HG03571 (cell line): Measurements from ENCODE around the gene CTU1.

Experiments used
- ATAC-seq: cut with Tn5 transposase; IDR thresholded peaks from one replicate; pipeline ENCODE4 v1.9.1; 2021; ENCODE audit not compliant: unreplicated experiment

Gene CTU1

DNA sequence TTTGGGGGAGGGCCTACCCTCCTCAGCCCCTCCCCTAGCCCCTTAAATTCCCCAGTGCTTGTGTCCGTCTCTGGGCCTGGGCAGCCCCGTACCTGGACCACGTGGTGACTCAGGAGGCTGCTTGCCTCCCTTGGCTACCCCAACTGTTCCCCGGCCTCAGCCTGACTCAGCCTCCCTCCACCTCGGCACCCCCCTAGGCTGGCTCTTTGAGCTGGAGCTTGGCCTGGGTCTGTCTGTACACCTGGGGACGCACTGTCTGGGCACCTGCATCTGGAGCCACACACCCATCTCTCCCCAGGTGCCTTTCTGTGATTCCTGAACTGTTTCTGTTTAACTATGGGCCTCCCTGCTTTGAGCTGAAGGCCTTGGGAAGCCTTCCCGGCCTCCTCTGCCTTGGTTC is 23.7 kb downstream of the CTU1 start:
- no peak for ATAC-seq

DNA sequence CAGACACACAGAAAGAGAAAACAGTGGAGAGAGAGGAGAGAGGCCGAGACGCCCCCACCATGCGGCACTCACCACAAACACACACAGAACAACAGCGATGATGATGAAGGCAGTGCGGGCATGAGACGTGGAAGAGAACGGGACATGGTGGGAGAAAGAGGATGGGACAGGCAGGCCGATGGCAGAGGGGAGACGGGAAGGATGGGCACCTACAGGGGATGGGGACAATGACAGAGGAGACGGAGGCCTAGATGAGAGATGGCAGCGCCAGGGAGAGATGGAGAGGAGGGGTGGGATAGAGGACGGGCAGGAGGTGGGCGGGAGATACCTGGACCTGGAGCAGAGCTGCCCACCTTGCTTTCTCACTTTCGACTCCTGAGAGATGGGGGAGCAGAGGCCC is 24.4 kb downstream of the CTU1 start:
- ATAC-seq: no peak

GRCh38 chr19:51083181-51083580 is 25.0 kb downstream of the CTU1 start:
- ATAC-seq: no peak

DNA sequence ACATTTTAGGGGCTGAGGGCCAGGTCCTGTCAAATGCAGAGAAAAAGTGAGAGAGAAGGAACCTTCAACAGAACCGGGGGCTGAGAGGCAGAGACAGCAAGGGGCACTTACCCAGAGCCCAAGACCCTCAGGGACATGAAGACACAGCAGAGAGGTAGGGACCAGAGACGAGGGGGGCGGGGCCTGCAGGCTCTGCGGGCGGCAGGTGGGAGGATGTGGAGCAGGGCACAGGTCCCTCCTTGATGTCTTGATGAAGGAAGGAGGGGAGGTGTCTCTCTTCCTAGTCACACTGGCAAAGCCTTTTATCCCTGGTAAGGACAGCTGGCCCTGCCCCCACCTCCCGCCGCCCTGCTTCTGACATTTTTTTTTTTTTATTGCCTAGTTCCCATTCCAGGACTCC is 25.6 kb downstream of the CTU1 start, which contains the start of gene KLK14:
Gene KLK14 (minus strand): TSS at position 277 of the 400 bp plus-strand sequence. CDS start 273 bp downstream, at position 4.
- no peak for ATAC-seq

- ATAC-seq: no peak
Measured at GRCh38 chr19:51081476-51081875, 26.7 kb downstream of the CTU1 start.

- ATAC-seq: no peak
Measured at GRCh38 chr19:51079481-51080110, 28.6 kb downstream of the CTU1 start.

DNA sequence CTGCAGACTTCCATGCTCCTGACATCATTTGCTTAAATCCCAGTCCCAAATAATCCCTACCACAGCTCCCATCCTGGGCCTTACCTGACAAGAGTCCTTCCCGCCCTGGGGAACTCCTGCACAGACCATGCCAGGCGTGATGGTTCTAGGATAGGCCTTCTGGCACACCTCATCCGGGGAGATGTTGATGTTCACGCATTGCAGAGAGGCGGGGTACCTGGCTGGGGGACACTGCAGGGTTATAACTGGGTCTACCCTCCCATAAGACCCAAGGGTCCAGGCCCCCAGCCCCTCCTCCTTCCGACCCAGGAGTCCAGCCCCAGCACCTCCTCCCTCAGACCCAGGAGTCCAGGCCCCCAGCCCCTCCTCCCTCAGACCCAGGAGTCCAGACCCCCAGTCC is 29.5 kb downstream of the CTU1 start:
- ATAC-seq: no peak

GRCh38 chr19:51078104-51078503 is 30.1 kb downstream of the CTU1 start:
- ATAC-seq: no peak

DNA sequence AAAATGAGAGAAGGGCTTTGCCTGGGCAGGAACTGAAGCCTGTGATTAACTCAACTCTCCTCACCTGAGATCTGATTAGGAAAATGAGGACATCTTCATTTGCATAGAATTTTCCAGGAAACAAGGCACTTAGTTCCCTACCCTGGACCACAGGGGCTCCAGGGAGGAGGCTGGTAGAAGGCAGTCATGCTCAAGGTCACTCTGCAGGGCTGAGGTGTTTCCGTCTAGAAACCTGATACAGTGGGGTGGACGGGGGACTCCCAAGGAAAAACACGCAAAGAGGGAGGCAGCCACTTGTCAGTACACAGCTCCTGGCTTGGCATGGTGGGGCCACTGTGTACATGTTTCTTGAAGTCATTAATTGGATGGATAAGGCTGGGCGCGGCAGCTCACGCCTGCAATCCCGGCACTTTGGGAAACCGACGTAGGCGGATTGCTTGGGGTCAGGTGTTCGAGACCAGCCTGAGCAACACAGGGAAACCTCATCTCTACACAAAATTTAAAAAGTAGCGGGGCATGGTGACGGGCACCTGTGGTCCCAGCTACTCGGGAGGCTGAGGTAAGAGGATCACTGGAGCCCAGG is 31.5 kb downstream of the CTU1 start:
- no peak for ATAC-seq

- ATAC-seq: no peak
Measured at GRCh38 chr19:51075998-51076397, 32.2 kb downstream of the CTU1 start.

- no peak for ATAC-seq
Measured at GRCh38 chr19:51071095-51071405, 37.2 kb downstream of the CTU1 start.

DNA sequence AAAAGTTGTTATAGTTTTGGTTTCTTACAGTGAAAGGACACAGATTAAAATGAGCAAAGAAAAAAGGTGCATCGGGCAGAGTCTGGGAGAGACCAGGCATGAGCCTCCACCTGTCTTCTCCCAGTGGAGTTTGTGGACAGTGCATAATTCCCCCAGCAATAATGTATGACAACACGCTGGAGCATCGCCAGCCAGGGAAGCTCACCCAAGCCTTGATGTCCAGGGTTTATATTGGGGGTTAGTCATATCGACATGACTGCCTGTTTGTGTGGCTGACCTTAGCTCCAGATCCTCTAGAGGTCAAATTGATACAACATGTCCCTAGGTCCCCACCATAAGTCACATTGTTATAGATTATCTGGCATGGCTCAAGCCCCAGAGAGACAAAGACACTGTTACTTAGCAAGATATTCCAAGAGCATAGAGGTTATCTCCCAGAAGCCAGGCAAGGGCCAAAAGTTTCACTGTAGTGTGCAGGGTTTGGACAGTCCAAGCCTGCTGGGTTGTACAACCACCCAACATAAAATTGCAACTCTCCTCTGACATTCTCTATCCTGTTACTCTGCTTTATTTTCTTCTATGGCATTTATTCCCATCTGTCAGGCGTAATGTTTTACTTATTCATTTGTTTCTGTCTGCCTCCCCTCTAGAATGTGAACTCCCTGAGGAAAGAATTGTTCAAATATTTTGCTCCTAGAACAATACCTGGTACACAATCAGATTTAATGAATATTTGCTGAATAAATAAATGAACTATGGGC is 37.7 kb downstream of the CTU1 start:
- ATAC-seq: no peak

- no peak for ATAC-seq
Measured at GRCh38 chr19:51066393-51067186, 41.6 kb downstream of the CTU1 start.

- no peak for ATAC-seq
Measured at GRCh38 chr19:51065221-51065960, 42.8 kb downstream of the CTU1 start.

- no peak for ATAC-seq
Measured at GRCh38 chr19:51064534-51065220, 43.5 kb downstream of the CTU1 start, which contains the start of gene KLK13. TSS of gene KLK13 (minus strand) at chr19:51065092. CDS start at chr19:51065067, 25 bp downstream.

DNA sequence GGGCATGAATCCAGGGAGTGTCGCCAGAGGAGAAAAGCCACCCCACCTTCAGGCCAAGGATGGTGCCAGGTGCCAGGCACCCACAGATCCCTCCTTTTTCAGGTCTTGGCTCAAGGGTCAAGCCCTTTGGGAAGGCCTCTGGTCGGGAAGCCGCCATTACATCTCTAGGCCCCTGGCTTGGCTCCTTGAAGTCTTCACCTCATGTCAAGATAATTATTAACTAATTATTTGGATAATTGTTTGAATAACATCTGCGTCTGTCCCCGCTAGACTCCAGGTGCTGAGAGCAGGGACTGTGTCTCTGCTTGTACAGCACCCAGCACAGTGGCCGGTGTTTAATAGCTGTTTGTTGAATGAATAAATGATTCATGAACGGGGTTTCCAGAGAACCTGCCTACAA is 44.5 kb downstream of the CTU1 start:
- ATAC-seq: no peak

DNA sequence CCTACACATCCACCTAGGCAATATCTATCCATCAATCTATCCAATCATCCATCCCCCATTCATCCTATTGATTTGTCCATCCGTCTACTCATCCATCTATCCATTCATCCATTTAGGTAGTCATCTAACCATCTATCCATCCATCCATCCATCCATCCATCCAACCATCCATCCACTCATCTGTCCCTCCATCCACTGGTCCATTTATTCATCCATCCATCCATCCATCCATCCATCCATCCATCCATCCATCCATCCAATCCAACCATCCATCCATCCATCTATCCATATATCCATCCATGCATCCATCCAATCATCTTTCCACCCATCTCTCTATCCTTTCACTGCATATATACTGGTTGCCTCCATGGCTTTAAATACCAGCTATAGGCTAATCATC is 47.2 kb downstream of the CTU1 start:
- no peak for ATAC-seq

DNA sequence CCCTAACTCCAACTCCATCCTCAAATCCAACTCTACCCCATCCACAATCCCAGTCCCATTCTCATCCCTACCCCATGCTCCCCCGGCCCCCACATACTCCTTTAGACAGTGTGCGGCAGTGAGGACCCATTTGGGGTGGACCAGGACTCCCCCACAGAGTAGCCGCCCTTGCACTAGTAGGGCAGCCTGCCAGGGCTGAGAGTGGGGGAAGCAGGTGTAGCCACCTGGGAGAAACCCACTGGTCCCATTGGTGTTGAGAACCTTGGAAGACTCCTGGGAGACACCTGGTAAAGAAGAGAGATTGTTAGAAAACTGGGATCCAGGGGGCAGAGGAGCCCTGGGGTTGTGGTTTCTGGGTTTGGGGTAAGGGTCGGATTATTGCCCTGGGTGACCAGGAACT is 47.9 kb downstream of the CTU1 start:
- ATAC-seq: no peak

DNA sequence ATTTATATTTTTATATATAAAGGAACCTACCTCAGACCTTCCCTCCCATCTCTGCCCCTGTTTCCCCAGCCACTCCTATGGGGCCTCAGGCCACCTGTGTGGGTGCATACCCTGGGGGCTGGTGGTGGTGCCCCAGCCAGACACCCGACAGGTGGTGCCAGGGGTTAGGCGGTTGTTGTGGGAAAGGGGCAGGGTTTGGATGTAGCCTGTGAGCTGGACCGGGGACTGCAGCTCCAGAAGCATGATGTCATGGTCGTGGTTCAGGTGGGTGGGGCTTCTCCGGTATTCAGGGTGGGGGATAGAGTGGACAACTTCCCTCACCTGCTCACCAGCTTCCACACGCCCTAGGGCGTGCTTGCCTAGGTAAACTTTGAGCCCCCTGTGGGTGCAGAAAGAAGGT is 48.5 kb downstream of the CTU1 start:
- ATAC-seq: no peak

DNA sequence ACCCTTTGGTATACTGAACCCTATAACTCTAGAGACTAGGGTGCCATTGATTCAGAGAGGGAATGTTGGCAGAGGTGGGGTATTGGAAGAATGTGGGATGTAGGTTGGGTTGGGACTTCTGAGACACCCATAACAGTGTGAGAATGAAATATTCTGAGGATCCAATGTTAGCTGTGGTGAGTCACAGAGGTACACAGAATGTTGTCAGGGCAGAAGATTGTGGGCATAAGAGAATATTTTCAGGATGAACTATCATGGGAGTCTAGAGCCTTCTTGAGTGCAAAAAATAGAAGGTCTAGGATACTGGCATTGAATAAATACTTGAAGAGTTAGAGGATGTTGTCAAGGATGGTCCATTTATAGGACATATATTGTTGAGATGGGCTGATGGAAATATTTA is 52.3 kb downstream of the CTU1 start:
- ATAC-seq: no peak
